Tongue (tissue), 2 donors: ENCODE results near the gene SLC29A4. TPM values are rescaled to one million over a fixed set of nuclear protein-coding genes. Genes with fewer than 3 reads are reported as not detected.
"Not testable (repeated sequence)": the region's sequence is repeated elsewhere in the genome, so short reads cannot be mapped to it uniquely, and the experiment has no call there.

Experiments used
- DNase-seq: peaks from one replicate; pipeline ENCODE4 v3.0.0-alpha.2; 2015
- total RNA-seq: library from RNA; depleted of rRNA; stranded (reverse); fragments of >200 nt; gene quantifications from one replicate; pipeline ENCODE4 v1.2.3, GENCODE V29; 2014

The SLC29A4 gene
- total RNA-seq, 1 donor from 2014 or later, result 11.2 TPM

- no peak for DNase-seq
Observed at GRCh38 chr7:5296015-5296610, 13.4 kb downstream of the SLC29A4 start.

GRCh38 chr7:5296611-5297226, 14.0 kb downstream of the SLC29A4 start:
- peak; percentile 66 for DNase-seq

- DNase-seq, result no peak
Observed at GRCh38 chr7:5300366-5300765, 17.6 kb downstream of the SLC29A4 start.

GRCh38 chr7:5302577-5302976, 19.8 kb downstream of the SLC29A4 start:
- no peak for DNase-seq

- no peak for DNase-seq
Observed at GRCh38 chr7:5303061-5303460, 20.3 kb downstream of the SLC29A4 start.

GRCh38 chr7:5303591-5304505, 21.1 kb downstream of the SLC29A4 start:
- DNase-seq, result no peak

- not testable (repeated sequence) for DNase-seq
Observed at GRCh38 chr7:5305050-5305449, 22.3 kb downstream of the SLC29A4 start.

GRCh38 chr7:5307221-5308142, 24.7 kb downstream of the SLC29A4 start:
- DNase-seq, result not testable (repeated sequence)

GRCh38 chr7:5309146-5309545, 26.4 kb downstream of the SLC29A4 start:
- no peak for DNase-seq

- DNase-seq, result no peak
Observed at GRCh38 chr7:5310822-5311405, 28.2 kb downstream of the SLC29A4 start.

GRCh38 chr7:5312276-5313070, 29.7 kb downstream of the SLC29A4 start:
- not testable (repeated sequence) for DNase-seq

- not testable (repeated sequence) for DNase-seq
Observed at GRCh38 chr7:5313076-5313885, 30.5 kb downstream of the SLC29A4 start.

- DNase-seq, result no peak
Observed at GRCh38 chr7:5314864-5315263, 32.1 kb downstream of the SLC29A4 start.

GRCh38 chr7:5315761-5316160, 33.0 kb downstream of the SLC29A4 start:
- DNase-seq, result no peak

- not testable (repeated sequence) for DNase-seq
Observed at GRCh38 chr7:5318613-5319012, 35.9 kb downstream of the SLC29A4 start.

- DNase-seq, result no peak
Observed at GRCh38 chr7:5320391-5320790, 37.6 kb downstream of the SLC29A4 start.

GRCh38 chr7:5320802-5321396, 38.2 kb downstream of the SLC29A4 start:
- no peak for DNase-seq

GRCh38 chr7:5322621-5323410, 40.1 kb downstream of the SLC29A4 start:
- no peak for DNase-seq
